ENCODE measurements around the gene HOATZ. TPM values are rescaled to one million over a fixed set of nuclear protein-coding genes. Genes with fewer than 3 reads are reported as not detected.

HOATZ gene
- total RNA-seq, 1 experiment from 2014 or later = not detected

DNA sequence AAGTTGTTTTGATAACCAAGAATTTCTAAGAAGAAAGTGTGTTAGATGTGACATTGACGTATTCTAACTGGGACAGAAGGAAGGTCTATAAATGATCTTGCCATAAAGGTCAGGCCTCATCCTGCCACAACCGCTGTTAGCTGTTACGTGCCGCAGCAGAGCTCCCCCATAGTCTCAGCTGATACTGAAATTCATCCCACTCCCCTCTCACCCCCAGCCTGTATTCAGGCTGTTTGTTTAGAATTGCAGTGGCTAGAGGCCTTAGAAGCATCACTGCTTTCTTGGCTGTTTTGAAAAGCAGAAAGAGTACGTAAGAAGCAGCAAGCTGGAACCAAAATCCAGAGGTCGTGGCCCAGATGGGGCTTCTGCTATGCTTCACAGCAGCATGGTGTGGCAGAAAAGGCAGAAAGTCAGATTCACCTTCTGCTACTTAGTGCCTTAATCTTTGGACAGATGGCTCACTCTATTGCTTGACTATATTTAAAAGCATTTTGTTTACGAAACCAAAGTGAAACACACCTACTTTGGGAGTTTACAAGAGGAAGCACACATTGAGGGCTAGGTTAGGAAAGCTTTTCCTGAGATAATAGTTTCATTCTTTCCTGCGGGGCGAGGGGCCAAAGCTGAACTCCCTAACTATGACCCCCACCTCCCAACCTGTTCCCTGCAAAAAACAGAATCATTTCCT is 25.0 kb downstream of the HOATZ start:
- Histone ChIP-seq H3K36me3 (ENCODE audit: low read depth, low read length) (no peaks in the 10 kb centered on the region), H3K9ac (ENCODE audit: low read length) (no peak overlapping the region), H3K79me2 (ENCODE audit: low read length) (no peaks in the 10 kb centered on the region), H3K9me2 (replicated peaks; ENCODE audit: low read length) (no peaks in the 10 kb centered on the region), H3K27me3 (ENCODE audit: low read length) (no peaks in the 10 kb centered on the region), H3F3A (ENCODE audit: low read length, unreplicated experiment) (no peaks in the 10 kb centered on the region), H3K4me2 (ENCODE audit: low read length) (peak overlapping the region; percentile 27), H4K20me1 (ENCODE audit: low read length) (no peaks in the 10 kb centered on the region), H3K9me3 (ENCODE audit: low read length) (no peaks in the 10 kb centered on the region), H3K27ac (ENCODE audit: low read length) (peak overlapping the region; percentile 34), H3K4me3 (ENCODE audit: low read length) (no peak overlapping the region), H3K4me1 (ENCODE audit: insufficient read depth, low read length) (peaks cover 38% of the 10 kb centered on the region), H2AFZ (ENCODE audit: low read length) (0 out of 2 replicates have a peak overlapping the region, but pooled peaks have one; percentile 3)
- no peak for ATAC-seq
- no peak for TF ChIP-seq CTCF (conservative IDR thresholded peaks at IDR 0.05; ENCODE audit: low read depth, low read length)
- no peak for TF ChIP-seq EZH2phosphoT487 (IDR thresholded peaks at IDR 0.05; ENCODE audit: borderline replicate concordance, low read length)
- TF ChIP-seq EZH2 (IDR thresholded peaks at IDR 0.05; ENCODE audit: low read length, unreplicated experiment) = no peak
- BruUV-seq (replicated peaks) = no TSS peak
- intact Hi-C loops (cut with micrococcal nuclease) = loop anchor here (10.0 kb wide), 1 partner anchor 335 kb away; no protein-coding TSS in a partner anchor
- ChIA-PET POLR2A (ENCODE audit: unreplicated experiment) (no interaction called here), CTCF (interaction anchor here (1.2 kb wide), 1 partner anchor 15 kb away, joined by 4 read pairs; no protein-coding TSS in a partner anchor)
- no peak for DNase-seq

DNA sequence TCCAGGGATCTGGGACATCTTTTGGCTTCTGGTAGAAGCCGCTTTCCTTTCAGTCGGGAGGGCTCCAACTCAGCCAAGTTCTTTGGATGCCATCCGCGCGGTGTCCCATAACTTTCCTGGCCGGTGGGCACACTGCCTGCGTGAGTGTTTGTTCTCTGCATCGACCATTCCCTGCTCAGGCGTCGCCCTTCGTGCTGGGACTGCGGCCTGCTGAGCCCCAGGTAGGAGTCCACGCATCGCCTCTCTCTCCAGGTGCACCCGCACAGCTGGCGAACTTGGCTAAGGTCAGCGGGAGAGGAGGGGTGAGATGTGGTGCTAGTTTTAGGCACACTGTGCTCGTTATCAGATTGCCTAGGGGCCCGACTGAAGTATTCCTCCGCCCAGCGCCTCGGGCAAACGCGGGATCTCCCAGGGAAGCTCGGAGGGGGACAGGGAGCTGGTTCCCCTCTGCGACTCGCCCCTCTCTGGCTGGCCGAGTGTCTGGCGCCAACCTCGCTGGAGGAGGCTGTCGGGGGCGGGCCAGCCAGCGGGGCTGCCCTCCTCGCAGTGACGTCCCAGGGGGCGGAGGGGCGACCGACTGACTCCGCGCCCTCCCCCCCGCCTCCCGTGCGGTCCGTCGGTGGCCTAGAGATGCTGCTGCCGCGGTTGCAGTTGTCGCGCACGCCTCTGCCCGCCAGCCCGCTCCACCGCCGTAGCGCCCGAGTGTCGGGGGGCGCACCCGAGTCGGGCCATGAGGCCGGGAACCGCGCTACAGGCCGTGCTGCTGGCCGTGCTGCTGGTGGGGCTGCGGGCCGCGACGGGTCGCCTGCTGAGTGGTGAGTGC is 25.7 kb downstream of the HOATZ start, which contains the start of gene LAYN:
Gene LAYN, plus strand, starts transcription at position 607 of the 823 bp plus-strand sequence. Its CDS starts 124 bp downstream, at position 731.
- H3K4me2 ChIP-seq (ENCODE audit: low read length) = 0 out of 2 replicates have a peak within 1 kb of the TSS, but pooled peaks have one; percentile 27
- ChIA-PET POLR2A (ENCODE audit: unreplicated experiment) (no interaction called here), CTCF (no interaction called here)
- intact Hi-C loops (cut with micrococcal nuclease) = no loop called here
- no peaks in the 10 kb centered on the region for H3K79me2 ChIP-seq (ENCODE audit: low read length)
- H2AFZ ChIP-seq (ENCODE audit: low read length) = 0 out of 2 replicates have a peak within 1 kb of the TSS, but pooled peaks have one; percentile 3
- H3F3A ChIP-seq (ENCODE audit: low read length, unreplicated experiment) = no peaks in the 10 kb centered on the region
- no peak within 1 kb of the TSS for H3K9ac ChIP-seq (ENCODE audit: low read length)
- TF ChIP-seq CTCF (conservative IDR thresholded peaks at IDR 0.05; ENCODE audit: low read depth, low read length) (no peak), EZH2phosphoT487 (IDR thresholded peaks at IDR 0.05; ENCODE audit: borderline replicate concordance, low read length) (no peak), EZH2 (IDR thresholded peaks at IDR 0.05; ENCODE audit: low read length, unreplicated experiment) (no peak)
- H3K36me3 ChIP-seq (ENCODE audit: low read depth, low read length) = no peaks in the 10 kb centered on the region
- DNase-seq (no peak), ATAC-seq (no peak)
- no TSS peak for BruUV-seq (replicated peaks)
- no peaks in the 10 kb centered on the region for H3K9me3 ChIP-seq (ENCODE audit: low read length)
- no peaks in the 10 kb centered on the region for H3K27me3 ChIP-seq (ENCODE audit: low read length)
- H3K4me3 ChIP-seq (ENCODE audit: low read length) = no peak within 1 kb of the TSS
- H4K20me1 ChIP-seq (ENCODE audit: low read length) = no peaks in the 10 kb centered on the region
- H3K27ac ChIP-seq (ENCODE audit: low read length) = no peak within 1 kb of the TSS
- peaks cover 31% of the 10 kb centered on the region for H3K4me1 ChIP-seq (ENCODE audit: insufficient read depth, low read length)
- H3K9me2 ChIP-seq (replicated peaks; ENCODE audit: low read length) = no peaks in the 10 kb centered on the region

All from PC-3 (cell line).